CD4-positive, alpha-beta T cell treated with Interleukin-15 for 4 hours (primary cell): ENCODE data around the gene STRIP1.
"Not testable (repeated sequence)": the region's sequence is repeated elsewhere in the genome, so short reads cannot be mapped to it uniquely, and the experiment has no call there.

Experiments used
- DNase-seq: peaks from one replicate; pipeline ENCODE4 v3.0.0-alpha.2; 2020; ENCODE audit warnings: low spot score

The STRIP1 gene

DNA sequence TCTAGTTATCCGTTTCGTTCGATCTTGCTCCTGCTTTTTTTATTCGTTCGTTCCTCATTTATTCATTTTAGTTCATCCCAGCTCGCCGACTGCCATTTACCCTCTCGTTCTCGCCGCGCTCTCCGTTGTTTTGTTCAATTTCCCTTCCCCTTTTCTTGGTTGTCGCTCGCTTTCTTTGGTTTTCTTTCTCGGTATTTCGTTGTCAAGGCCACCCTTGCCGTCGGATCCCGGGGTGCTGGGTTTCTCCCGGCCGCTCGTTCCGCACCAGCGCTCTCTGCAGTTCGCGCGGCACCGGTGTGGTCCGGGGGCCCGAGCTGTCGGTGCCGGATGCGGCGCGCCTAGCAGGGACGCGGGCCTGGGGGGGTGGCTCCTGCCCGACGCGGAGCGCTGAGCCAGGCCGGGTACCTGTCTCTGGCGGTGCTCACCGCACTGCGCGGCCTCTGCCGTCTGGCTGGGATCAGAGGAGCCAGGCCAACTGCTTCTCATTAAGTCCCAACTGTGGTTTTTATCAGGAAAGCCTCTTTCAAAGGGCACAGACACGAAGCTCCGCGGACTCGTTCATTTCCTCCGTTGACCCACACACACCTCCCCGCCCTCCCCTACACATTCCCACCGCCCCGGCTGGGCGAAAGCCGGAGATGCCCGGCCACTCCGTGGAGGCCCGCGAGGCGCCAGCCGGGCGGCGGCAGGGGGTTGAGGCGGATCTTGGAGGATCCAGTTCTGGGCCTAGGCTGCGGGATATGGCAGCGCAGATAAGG, 34.4 kb downstream of the STRIP1 start:
- DNase-seq: no peak

- DNase-seq: no peak
These were observed 35.2 kb downstream of the STRIP1 start for GRCh38 chr1:110069404-110070281.

GRCh38 chr1:110070282-110070669, 35.9 kb downstream of the STRIP1 start:
- DNase-seq: no peak

GRCh38 chr1:110070671-110071242, 36.3 kb downstream of the STRIP1 start, which contains the start of gene ALX3:
Gene ALX3 (minus strand): TSS chr1:110070672. CDS start chr1:110070612, 60 bp downstream.
- no peak for DNase-seq

- no peak for DNase-seq
These were observed 39.7 kb downstream of the STRIP1 start for GRCh38 chr1:110074166-110074565.

GRCh38 chr1:110076789-110077500, 42.5 kb downstream of the STRIP1 start:
- no peak for DNase-seq

DNA sequence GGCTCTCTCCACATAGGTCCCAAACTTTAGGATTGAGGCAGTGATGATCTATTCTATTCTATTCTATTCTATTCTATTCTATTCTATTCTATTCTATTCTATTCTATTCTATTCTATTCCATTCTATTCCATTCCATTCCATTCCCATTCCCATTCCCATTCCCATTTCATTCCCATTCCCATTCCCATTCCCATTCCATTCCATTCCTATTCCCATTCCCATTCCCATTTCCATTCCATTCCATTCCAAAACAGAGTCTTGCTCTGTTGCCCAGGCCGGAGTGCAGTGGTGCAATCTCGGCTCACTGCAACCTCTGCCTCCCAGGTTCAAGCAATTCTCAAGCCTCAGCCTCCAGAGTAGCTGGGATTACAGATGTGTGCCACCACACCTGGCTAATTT, 45.6 kb downstream of the STRIP1 start:
- DNase-seq: not testable (repeated sequence)

DNA sequence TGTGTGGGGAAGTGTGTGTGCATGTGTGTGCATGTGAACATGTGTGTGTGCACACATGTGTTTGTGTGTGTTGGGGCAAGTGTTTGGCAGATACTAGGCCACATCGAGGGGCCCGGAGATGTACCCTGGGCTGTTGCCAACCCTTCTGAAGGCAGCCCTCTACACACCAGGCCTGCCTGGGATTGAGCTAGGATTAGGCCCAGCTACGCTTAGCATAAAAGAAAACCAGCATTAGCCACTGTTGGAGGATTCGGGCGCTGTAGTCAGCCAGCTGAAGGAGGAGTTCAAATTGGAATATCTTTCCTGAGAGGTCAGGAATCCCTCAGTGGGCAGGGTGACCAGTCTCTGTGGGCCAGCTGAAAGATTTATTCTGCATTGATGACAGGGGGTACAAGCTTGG, 46.6 kb downstream of the STRIP1 start:
- no peak for DNase-seq

- no peak for DNase-seq
These were observed 48.1 kb downstream of the STRIP1 start for GRCh38 chr1:110082477-110082876.

DNA sequence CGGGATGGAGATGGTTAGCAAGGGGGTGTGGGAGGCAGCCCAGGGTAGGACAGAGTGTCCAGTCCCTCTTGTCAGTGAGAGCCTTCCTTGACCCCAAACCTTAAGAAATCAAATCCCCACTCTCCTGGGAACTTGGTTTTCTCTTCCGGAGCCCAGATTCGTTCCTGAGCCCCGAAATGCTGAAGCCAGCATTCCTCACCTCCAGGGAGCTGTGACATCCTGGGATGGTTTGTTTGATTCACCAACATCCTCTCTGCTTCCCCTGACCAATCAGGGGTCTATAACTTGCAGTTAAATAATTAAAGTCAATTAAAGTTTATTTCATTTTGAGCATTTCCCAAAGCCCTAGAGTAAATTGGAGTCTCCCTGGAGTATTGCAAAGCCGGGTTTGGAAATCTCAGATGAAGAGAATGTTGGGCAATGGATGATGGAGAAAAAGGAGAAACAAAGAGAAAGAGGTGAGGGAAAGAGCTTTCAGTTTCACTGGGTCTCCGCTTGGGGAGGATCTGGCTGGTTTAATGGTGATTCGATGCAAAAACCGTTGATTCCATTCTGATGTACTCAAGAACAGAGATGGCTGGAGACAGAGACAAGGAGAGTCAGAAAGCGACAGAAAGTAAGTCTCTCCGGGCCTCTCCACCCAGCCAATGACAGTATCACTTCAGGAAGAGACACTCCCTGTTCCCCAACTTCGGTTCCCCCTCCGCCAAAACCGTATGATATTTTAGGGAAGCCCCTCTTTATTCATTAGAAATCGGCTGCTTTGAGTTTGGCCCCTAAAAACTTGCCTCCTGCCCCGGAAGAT, 48.8 kb downstream of the STRIP1 start:
- DNase-seq: no peak

DNA sequence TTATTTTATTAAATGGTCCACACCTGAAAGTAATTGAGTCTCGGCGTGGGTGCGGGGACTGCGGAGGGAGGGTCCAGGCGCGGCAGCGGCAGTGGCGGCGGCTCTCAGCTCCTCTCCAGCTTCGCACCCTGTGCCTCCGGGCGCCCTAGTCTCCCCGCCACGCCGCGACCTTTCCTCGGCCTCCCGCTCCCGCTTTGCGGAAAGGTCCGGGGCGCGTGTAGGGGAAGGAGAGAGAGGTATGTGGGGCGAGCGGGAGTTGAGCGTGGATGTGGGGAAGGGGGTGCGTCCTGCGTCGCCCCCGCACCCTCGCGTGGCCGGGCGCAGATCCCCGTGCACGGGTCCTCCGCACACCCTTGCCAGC, 49.4 kb downstream of the STRIP1 start:
- DNase-seq: no peak

GRCh38 chr1:110084227-110085078, 50.0 kb downstream of the STRIP1 start:
- DNase-seq: no peak

- no peak for DNase-seq
These were observed 51.2 kb downstream of the STRIP1 start for GRCh38 chr1:110085671-110086070.

GRCh38 chr1:110086961-110087360, 52.5 kb downstream of the STRIP1 start:
- DNase-seq: no peak

DNA sequence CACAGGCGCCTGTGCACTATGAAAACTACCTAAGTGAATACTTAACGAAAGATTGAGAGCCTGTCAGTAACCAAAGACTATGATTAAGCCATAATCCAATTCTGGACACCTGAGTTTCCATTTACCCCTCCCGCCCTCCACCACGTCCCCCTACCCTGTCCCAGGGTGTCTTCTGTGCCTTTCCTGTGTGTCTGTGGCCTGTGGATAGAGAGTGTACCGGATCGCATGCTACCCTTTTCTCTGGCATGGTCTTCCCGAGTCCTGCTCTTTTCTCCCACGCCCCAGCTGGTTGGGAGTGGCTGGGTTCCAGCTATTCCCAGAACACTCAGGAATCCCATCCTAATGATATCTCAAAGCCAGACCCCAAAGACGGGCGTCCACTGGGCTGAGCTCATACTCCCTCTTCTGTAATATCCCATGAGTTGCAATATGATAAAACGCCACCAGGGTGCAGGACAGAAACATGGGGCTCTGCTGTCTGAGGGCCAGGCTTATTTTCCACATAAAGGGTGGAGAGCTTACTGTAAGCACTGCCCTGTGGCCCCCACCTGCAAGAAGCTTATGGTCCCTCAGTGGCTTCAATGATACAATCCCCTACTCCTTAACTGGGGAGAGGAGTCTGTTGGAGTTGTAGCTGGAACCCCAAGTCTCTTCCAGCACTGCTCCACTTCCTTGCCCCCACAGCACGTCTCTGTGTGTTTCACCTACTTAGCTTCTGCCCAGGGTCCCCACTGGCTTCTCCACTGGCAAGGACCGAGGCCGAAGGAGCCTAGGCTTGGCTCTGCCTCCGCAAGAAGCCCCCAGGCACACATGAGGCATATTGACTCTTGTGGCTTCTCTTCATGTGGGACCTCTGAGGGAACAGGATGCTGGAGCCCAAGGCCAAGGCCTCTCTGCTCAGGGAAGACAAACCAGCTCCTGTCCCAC, 53.7 kb downstream of the STRIP1 start:
- DNase-seq: peak; percentile 45

- DNase-seq: no peak
These were observed 54.4 kb downstream of the STRIP1 start for GRCh38 chr1:110088739-110089316.

GRCh38 chr1:110089561-110090275, 55.3 kb downstream of the STRIP1 start:
- no peak for DNase-seq

DNA sequence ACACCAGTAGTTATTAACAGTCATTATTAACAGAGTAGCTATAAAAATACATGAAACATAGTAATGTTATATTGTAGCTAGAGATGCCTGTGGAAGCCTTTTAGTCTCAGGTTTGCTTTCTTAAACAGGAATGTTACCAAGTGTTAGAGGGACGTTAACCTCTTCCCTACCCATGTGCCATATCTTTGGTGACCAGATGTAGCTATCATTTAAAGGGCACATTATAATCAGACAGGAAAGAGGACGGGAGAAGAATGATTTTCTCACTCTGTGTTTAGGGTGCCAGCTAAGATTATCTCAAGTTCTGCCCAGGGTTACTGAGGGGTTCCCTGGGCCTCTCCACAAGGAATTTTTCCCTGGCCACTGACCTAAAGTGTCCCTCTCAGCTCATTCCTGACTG, 57.0 kb downstream of the STRIP1 start:
- DNase-seq: no peak
